DND-41 (cell line): ENCODE measurements around the gene PRCP.

Experiments
- ATAC-seq: fragments of 200-7000 bp; cut with Tn5 transposase; 3 replicates; pipeline ENCODE4 v1.9.1; 2021; ENCODE audit warnings: low read depth; ENCODE audit not compliant: insufficient read depth
- DNase-seq: peaks from one replicate; pipeline ENCODE4 v3.0.0-alpha.2; 2020
- H2AFZ ChIP-seq: 2 replicates; pipeline ENCODE4 v1.6.0; 2012; ENCODE audit warnings: low read depth, low read length
- H3K27ac ChIP-seq: 2 replicates; pipeline ENCODE4 v1.5.1; 2012; ENCODE audit warnings: low read length, inconsistent platforms
- H3K27me3 ChIP-seq: fragments of 200-600 bp; sonication (generic); 2 replicates; pipeline ENCODE4 v1.6.0; 2012; ENCODE audit warnings: low read length, mild to moderate bottlenecking, inconsistent platforms; ENCODE audit not compliant: insufficient read depth, poor library complexity
- H3K36me3 ChIP-seq: 2 replicates; pipeline ENCODE4 v1.5.1; 2012; ENCODE audit warnings: low read length, inconsistent platforms; ENCODE audit not compliant: insufficient read depth
- H3K4me1 ChIP-seq: 2 replicates; pipeline ENCODE4 v1.5.1; 2012; ENCODE audit warnings: mild to moderate bottlenecking, low read length; ENCODE audit not compliant: insufficient read depth
- H3K4me2 ChIP-seq: 2 replicates; pipeline ENCODE4 v1.6.0; 2012; ENCODE audit warnings: mild to moderate bottlenecking, moderate library complexity, low read length, inconsistent platforms; ENCODE audit not compliant: insufficient read depth
- H3K4me3 ChIP-seq, 2 experiments: fragments of 200-600 bp in 1 of 2; shearing (Covaris generic) in 1 of 2; 2 replicates each; pipeline ENCODE4 v1.5.1; 2012 to 2016; ENCODE audit warnings: inconsistent platforms in 2 of 2, low read length in 2 of 2, mild to moderate bottlenecking in 2 of 2, low read depth in 1 of 2, moderate library complexity in 1 of 2
- H3K79me2 ChIP-seq: 2 replicates; pipeline ENCODE4 v1.6.0; 2012; ENCODE audit warnings: low read length, inconsistent platforms; ENCODE audit not compliant: insufficient read depth
- H3K9ac ChIP-seq: 2 replicates; pipeline ENCODE4 v1.6.0; 2012; ENCODE audit warnings: low read depth, mild to moderate bottlenecking, inconsistent platforms, low read length, moderate library complexity
- H3K9me3 ChIP-seq: 2 replicates; pipeline ENCODE4 v1.5.1; 2012; ENCODE audit warnings: low read length, moderate library complexity, mild to moderate bottlenecking, inconsistent platforms; ENCODE audit not compliant: insufficient read depth, severe bottlenecking
- H4K20me1 ChIP-seq: 2 replicates; pipeline ENCODE4 v1.6.0; 2012; ENCODE audit warnings: low read length; ENCODE audit not compliant: insufficient read depth
- EZH2 ChIP-seq: IDR thresholded peaks from 3 replicates; pipeline ENCODE4 v1.6.1; 2012; ENCODE audit warnings: borderline replicate concordance, low read depth, mild to moderate bottlenecking, moderate library complexity, low read length, inconsistent platforms; ENCODE audit not compliant: severe bottlenecking
- TF ChIP-seq, protein P1 (sequence below): IDR thresholded peaks from 2 replicates; pipeline ENCODE4 v1.5.1; 2012; ENCODE audit warnings: borderline replicate concordance, low read length, moderate library complexity, mild to moderate bottlenecking; ENCODE audit not compliant: poor library complexity, severe bottlenecking; ENCODE audit errors: extremely low read depth

The PRCP gene

DNA sequence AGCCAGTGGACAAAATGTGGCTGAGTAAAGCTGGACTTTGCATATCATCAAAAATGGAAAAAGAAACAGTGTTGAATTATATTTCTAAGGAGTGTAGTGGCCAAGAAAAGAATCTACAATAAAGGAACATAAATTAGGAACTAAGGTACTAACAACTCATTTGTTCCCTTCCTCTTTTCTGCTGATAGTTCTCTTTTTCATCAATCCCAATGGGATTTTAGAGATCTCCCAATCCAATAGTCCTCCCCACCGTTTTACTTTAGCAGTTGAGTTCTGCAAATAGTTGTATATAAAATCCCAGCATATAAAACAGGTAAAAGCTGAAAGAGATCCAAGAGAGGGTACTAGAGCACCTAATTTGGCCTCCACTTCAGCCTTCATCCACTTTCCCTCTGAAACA lies 2.0 kb downstream of the PRCP start:
- ATAC-seq (no peak), DNase-seq (no peak)
- peaks cover 5% of the 10 kb centered on the region for H3K27me3 ChIP-seq
- no peaks in the 10 kb centered on the region for H3K36me3 ChIP-seq
- no peaks in the 10 kb centered on the region for H3K4me1 ChIP-seq
- no peaks in the 10 kb centered on the region for H4K20me1 ChIP-seq
- H3K4me3 ChIP-seq: no peak overlapping the region
- H2AFZ ChIP-seq: no peak overlapping the region
- H3K9me3 ChIP-seq: no peaks in the 10 kb centered on the region
- no peak for TF ChIP-seq EZH2
- TF ChIP-seq, protein P1, sequence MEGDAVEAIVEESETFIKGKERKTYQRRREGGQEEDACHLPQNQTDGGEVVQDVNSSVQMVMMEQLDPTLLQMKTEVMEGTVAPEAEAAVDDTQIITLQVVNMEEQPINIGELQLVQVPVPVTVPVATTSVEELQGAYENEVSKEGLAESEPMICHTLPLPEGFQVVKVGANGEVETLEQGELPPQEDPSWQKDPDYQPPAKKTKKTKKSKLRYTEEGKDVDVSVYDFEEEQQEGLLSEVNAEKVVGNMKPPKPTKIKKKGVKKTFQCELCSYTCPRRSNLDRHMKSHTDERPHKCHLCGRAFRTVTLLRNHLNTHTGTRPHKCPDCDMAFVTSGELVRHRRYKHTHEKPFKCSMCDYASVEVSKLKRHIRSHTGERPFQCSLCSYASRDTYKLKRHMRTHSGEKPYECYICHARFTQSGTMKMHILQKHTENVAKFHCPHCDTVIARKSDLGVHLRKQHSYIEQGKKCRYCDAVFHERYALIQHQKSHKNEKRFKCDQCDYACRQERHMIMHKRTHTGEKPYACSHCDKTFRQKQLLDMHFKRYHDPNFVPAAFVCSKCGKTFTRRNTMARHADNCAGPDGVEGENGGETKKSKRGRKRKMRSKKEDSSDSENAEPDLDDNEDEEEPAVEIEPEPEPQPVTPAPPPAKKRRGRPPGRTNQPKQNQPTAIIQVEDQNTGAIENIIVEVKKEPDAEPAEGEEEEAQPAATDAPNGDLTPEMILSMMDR: no peak
- H3K27ac ChIP-seq: no peak overlapping the region
- no peak overlapping the region for H3K4me2 ChIP-seq
- H3K9ac ChIP-seq: no peak overlapping the region
- H3K79me2 ChIP-seq: no peaks in the 10 kb centered on the region

DNA sequence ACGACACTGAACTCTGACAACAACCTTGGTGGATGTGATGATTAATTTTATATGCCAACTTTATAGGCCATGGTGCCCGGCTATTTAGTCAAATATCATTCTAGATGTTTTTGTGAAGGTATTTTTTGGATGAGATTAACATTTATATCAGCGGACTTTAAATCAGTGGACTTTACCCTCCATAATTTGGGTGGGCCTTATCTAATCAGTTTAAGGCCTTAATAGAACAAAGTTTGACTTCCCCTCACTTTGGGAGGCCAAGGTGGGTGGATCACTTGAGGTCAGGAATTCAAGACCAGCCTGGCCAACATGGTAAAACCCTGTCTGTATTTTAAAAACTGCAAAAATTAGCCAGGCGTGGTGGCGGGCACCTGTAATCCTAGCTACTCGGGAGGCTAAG lies 4.0 kb downstream of the PRCP start:
- Histone ChIP-seq H3K4me2 (no peak overlapping the region), H3K79me2 (no peaks in the 10 kb centered on the region), H3K9me3 (no peaks in the 10 kb centered on the region), H3K27me3 (peaks cover 5% of the 10 kb centered on the region), H3K4me1 (no peaks in the 10 kb centered on the region), H3K36me3 (no peaks in the 10 kb centered on the region), H4K20me1 (no peaks in the 10 kb centered on the region), H2AFZ (no peak overlapping the region), H3K27ac (no peak overlapping the region), H3K9ac (no peak overlapping the region), H3K4me3 (no peak overlapping the region)
- no peak for ATAC-seq
- TF ChIP-seq, protein P1: no peak
- no peak for TF ChIP-seq EZH2
- no peak for DNase-seq

DNA sequence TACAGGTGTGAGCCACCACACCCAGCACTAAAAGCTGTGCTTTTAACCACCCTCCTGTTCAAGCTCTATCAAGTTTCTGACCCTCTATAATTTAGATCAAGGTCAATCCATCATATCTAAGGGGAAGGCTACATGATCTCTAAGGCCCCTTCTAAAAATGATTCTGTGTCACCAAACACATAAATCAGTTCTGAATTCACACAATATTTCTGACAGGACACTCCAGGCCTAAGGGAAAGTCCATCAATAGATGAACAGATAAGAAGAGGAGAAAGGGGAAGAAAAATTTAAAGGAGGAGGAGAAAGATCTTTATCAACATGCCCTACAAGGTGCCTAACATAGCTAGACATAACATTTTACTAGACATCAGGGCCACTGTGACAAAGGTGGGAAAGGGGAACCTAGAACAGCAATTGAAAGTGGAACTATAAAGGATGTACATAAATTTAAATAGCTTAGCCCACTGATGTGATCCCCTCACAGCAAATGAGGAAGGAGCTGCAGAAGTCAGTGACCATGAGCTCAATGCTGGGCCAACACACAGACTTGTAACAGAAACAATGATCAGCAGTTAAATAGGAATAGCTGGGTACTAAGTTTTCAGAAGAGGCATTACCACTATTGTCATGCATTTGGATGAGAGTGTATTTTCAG lies 4.7 kb downstream of the PRCP start:
- Histone ChIP-seq H3K79me2 (no peaks in the 10 kb centered on the region), H3K4me1 (no peaks in the 10 kb centered on the region), H3K36me3 (no peaks in the 10 kb centered on the region), H3K4me3 (no peak overlapping the region), H3K27me3 (peaks cover 6% of the 10 kb centered on the region), H3K4me2 (no peak overlapping the region), H3K9me3 (no peaks in the 10 kb centered on the region), H3K27ac (no peak overlapping the region), H4K20me1 (no peaks in the 10 kb centered on the region), H2AFZ (no peak overlapping the region), H3K9ac (no peak overlapping the region)
- peak; percentile 51 for TF ChIP-seq EZH2
- TF ChIP-seq, protein P1: no peak
- DNase-seq: no peak
- ATAC-seq: no peak

DNA sequence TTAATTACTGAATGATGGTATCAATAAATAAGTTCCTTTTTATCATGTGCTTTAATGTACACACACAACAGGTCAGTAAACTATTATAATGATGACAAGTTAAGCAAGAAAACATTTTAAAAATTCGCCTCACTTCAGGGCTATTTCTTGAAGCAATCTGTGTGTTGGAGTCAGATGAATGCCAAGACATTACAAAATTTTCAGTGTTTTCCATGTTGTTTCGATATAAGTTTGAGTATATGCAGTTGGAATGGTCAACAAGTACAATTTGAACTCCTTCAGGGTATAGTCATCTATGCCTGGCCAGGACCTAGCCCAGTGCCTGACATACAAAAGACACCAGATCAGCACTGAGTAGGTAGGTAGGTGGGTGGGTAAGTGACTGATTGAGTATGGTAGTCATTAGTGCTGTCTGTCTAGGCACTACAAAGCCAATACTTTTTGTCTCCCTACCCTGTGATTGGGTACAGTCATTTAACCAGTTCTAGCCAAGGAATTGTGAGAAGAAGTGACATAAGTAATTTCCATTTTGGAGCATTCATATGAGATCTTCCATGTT lies 7.5 kb downstream of the PRCP start:
- DNase-seq: no peak
- TF ChIP-seq EZH2: no peak
- TF ChIP-seq, protein P1: no peak
- ATAC-seq: no peak
- peaks cover 7% of the 10 kb centered on the region for H3K27me3 ChIP-seq
- H3K4me1 ChIP-seq: no peaks in the 10 kb centered on the region
- H2AFZ ChIP-seq: no peak overlapping the region
- H3K79me2 ChIP-seq: no peaks in the 10 kb centered on the region
- no peaks in the 10 kb centered on the region for H4K20me1 ChIP-seq
- H3K4me3 ChIP-seq: no peak overlapping the region
- no peak overlapping the region for H3K4me2 ChIP-seq
- no peaks in the 10 kb centered on the region for H3K9me3 ChIP-seq
- no peaks in the 10 kb centered on the region for H3K36me3 ChIP-seq
- H3K9ac ChIP-seq: no peak overlapping the region
- H3K27ac ChIP-seq: no peak overlapping the region
